NCI-H2081 treated with DMSO at 0.1 percent for 48 hours (cell line): Measurements from ENCODE around the gene CTTN.
"Not testable (repeated sequence)": the region's sequence is repeated elsewhere in the genome, so short reads cannot be mapped to it uniquely, and the experiment has no call there.

ENCODE experiments used
- DNase-seq: peaks from one replicate; lab custom pipeline; 2025; lab: John Stamatoyannopoulos, UW

The CTTN gene

DNA sequence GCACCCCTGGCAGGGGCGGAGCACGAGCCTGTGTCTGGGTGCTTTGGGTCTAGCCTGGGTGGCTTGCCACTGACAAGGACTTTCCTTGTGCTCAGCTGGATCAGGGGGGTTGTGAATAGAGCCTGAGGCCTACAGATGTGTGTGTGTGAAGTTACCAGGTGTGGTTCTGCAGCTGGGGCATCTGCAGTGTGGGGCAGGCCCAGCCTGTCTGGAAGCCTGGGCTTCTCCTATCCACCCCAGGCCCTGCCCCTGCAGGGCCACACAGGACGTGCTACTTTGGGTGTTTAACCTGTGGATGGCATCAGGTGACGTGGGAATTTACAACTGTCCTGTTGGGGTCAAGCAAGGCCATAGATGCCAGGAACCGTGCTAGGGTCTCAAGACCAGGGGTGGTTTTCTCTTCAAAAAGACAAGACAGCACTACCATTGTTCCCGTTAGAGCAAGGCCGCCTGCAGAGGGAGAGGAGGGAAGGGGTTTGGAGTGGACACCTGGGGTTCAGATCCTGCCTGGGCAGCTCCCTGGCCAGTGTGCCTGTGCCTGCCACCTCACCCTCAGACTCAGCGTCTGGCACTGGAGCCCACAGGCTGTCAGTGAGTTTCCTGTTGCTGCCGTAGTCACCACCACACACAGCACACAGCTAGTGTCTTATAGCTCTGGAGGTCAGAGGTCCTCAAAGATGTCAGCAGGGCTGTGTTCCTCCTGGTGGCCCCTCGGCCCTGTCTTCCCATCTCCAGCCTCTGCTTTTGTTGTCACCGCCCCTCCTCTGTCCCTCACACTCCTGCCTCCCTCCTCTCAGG lies 31.6 kb downstream of the CTTN start:
- no peak for DNase-seq

DNA sequence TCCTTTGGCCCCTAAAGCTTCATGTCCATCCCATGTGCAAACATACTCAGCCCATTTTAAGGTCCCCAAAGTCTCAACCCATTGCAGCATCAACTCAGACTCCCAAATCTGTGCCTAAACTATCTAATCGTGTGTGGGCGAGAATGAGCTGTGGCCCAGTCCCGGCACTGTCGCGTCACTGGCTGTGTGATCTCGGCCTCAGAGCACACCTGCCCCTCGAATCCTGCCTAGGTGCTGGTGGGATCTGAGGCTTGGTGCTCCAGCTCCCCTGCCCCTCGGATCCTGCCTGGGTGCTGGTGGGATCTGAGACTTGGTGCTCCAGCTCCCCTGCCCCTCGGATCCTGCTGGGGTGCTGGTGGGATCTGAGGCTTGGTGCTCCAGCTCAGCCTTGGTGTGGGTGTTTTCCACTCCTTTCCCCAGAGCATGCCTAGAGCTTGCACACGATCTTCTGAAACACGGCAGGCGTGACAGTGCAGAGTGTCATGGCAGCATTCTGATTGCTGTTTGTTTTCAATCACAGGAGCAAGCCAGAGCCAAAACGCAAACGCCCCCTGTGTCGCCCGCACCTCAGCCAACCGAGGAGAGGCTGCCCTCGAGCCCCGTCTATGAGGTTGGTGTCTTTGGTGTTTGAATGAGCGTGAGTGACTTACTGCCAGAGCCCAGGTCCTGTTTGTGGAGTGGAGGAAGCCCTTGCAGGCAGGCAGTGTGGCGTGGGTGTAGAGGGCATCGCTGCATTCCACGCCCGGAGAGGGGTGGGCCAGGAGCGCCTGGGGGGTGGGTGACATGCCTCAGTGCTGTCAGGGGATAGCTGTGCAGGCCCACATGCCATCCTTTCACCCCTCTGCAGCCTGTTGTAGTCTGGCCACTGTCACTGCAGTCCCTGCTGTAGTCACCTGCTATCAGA lies 32.6 kb downstream of the CTTN start:
- DNase-seq: no peak

DNA sequence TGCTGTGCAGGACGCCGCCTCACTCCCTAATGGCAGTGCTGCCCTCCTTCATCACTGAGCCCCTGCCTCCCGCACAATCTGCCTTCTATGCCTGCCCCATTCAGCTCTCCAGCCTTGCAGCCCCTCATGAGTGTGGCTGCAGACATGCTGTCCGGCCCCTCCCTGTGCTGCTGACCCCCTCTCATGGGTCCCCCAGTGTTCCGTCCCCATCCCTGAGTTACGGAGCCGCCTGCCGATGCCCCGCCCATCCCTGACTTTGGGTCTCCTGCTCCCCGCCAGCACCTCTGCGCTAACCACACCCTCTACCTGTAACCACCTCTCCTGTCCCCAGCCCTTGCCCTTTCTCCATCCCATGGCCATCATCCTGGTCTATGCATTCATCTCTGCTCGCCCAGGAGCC lies 33.3 kb downstream of the CTTN start:
- no peak for DNase-seq

DNA sequence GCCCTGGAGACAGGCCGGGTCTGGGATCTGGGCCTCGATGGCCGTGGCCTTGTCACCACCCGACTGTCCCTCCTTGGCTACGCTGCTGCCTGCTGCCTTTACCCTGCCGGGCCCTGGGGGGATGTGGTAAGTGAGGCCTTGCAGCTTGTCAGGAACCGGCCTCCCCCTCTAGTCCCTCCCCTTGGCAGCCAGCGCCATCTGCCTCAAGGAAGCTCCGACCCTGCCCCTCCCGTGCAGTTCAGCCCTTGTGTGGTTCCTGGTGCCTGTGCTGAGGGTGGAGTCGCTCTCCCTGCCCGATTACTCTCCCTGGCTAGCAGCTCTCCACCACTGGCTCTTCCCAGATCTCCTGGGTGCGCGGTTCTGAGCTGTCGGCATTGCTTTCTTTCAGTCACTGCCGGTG lies 33.7 kb downstream of the CTTN start:
- DNase-seq: no peak

DNA sequence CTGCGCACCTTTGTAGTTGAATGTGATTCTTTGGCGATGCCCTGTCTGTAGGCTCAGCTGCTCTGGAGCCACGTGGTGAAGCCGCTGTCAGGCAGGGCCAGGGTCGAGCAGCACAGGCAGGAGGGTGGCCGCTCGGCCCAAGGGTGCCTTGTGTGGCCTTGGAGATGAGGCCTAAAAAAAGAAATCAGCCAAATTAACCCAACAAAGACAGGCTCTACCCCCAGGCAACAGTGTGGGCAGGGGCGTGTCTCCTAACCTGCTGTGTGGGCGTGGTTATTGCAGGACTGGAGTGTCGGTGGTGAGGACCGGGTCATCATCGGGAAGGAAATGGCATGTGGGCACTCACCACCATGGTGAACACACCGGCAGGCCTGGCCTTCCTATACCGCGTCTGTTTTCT lies 34.3 kb downstream of the CTTN start:
- no peak for DNase-seq

DNA sequence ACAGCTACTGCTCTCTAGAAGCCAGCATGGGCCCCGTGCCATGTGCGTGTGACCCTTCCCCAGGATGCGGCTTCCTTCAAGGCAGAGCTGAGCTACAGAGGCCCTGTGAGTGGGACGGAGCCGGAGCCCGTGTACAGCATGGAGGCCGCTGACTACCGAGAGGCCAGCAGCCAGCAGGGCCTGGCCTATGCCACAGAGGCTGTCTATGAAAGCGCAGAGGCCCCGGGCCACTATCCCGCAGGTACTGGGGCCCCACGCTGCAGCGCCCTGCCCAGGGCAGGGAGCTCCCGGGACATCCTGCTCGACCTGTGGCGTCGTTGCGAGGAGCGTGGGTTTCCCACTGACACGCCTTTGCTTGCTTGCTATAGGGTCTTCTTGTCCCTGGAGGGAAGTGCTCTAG lies 34.7 kb downstream of the CTTN start:
- DNase-seq: no peak

DNA sequence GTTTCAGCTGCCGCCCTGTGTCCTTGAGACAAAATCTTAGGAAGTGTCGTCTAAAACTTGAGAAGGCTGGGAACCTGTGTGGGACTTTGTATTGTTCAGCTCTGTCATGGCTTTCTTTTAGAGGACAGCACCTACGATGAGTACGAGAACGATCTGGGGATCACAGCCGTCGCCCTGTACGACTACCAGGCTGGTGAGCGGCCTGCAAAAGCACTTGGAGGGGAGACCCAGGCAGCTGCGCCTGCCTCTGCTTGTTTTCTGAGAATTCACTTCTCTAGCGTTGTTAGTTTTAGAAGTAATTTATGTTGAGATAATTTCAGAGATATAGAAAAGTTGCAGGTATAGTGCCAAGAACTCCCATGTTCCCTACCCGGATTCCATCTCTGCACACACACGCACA lies 35.2 kb downstream of the CTTN start:
- no peak for DNase-seq

DNA sequence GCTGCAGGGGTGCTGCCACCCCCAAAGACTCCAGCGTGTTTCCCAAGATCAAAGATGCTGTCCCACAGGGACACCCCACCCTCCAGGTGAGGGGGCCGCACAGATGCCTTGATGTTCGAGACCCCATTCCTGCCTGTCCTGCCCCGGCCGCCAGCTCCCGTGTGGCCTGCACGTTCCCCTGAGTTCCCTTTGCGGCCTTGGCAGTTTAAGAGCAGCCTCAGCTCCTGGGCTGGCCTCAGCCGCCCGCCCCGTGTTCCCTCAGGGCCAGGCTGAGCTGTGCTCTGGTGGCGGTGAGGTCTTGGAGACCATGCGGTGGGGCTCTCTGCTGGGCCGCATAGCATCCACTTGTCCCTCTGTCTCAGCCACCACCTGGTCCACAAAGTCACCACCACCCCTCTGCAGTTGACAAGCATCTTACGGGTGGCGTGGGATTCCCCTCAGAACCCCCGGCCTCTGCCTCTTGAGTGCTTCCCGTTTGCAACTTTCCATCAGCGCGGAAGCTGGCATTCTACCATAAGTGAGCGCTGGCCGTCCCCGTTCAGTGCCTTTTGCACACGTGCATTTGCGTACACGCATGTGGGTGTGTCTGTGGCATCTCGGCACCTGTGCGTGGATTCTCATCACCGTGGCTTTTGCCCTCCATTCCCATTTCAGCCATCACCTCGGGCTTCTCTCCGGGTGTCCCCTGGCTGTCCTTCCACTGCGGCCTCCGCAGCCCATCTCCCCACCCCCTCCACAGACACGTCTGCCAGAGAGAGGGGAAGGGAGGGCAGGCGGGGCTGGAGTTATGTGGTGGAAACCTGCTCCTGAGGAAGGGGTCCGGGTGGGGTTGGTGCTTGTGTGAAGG lies 35.9 kb downstream of the CTTN start:
- no peak for DNase-seq

DNA sequence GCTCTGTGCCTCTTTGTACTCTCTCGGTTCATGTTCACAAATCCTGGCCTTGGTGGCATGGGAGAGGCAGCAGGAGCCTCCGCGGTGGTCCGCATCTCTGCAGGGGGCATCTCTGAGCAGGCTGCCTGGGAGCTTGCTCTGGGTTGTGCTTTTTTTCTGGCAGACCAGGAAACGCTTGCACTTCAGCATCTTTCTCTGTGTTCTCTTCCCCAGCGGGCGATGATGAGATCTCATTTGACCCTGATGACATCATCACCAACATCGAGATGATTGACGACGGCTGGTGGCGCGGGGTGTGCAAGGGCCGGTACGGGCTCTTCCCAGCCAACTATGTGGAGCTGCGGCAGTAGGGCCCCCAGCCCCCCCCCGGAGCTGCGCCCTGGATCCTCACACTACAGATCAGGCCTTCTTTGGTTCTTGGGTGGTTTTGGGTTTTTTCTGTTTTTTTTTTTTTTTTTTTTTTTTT lies 36.5 kb downstream of the CTTN start:
- DNase-seq: no peak

DNA sequence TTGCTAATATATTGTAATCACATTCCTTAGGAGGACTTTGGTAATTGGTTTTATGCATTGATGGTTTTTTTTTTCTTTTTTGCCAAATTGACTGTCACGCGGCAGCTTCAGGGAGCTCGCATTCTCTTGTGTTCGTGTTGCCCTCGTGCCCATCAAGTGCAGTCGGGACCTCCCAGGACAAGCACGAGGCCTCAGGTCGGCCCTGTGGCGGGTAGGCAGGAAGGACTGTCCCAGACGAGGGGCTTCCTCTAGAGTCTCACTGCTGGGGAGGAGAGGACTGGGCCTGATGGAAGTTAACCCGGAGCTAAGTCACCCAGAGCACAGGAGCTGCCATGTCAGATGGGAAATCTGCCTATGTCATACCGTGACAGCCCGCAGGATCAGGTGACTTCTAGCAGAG lies 37.0 kb downstream of the CTTN start:
- no peak for DNase-seq

DNA sequence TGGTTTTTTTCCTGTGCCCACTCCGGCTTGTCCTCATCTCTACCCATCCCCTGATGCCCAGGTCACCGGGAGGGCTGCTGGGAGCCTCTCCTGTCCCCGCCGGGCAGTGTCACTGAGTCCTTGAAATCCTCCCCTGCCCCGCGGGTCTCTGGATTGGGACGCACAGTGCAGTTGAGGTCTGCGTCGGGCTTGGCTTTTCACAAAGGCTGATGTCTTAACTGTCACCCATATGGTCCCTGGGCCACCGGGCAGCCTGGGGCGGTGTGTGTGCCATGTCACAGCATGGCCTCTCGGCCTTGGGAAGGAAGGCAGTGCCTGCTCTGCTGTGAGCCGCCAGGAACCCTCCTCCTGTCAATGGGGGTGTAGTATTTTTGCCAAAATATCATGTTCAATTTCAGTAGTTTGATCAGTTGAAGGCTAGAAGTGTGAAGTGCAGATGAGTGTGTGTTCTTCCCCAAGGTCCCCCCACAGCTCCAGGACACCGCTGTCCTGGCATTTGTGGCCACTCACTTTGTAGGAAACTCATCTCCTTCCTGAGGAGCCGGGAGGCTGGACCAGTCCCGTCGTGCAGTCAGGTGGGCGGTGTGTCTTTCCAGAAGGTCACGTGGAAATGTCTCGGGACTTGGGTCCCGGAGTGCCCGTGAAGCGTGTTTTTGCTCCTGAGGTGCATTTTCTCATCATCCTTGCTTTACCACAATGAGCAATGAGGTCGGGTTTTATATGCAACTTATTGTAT lies 37.6 kb downstream of the CTTN start:
- no peak for DNase-seq

DNA sequence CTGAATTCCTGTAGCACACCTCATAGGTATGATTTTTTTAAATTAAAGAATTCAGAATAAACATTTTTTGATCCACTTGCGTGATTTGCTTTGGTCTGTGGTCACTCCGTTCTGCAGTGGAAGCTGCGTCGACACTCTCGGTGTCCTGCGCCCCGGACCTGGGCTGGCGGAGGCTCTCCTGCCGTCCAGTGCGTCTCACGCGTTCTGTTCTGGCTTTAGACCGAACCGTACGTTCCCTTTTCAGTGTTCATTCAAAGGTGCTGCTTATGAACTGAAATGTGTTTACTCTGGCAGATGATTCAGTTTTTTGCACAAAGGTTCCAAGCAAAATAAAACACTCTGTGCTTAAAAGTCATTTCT lies 38.2 kb downstream of the CTTN start:
- DNase-seq: no peak

DNA sequence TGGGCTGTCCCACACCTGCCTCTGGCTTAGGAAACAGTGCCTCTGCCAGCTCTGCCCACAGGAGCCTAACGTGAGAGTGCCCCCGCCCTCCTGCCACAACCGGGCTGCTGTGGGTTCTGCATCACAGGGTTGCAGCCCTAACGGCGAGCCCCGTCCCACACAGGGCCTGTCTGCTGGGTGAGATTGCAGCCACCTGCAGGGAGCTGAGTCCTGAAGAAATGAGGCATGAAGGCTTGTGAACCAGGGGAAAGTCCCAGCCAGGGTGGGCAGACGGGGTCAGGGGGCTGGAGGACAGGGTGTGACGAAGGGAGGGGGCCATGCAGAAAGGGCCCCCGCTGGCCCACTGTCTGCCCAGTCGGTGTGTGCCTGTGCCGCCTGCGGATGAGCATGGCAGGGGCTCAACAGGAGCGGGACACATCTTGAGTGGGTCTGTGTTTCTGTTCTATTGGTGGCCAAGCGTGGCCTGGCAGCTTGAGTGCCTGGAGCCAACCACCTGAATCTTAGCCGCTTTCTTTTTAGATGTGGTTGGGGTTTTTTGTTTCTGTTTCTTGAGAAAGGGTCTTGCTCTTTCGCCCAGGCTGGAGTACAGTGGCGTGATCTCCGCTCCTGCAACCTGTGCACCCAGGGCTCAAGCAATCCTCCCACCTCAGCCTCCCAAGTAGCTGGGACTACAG lies 38.9 kb downstream of the CTTN start:
- no peak for DNase-seq

DNA sequence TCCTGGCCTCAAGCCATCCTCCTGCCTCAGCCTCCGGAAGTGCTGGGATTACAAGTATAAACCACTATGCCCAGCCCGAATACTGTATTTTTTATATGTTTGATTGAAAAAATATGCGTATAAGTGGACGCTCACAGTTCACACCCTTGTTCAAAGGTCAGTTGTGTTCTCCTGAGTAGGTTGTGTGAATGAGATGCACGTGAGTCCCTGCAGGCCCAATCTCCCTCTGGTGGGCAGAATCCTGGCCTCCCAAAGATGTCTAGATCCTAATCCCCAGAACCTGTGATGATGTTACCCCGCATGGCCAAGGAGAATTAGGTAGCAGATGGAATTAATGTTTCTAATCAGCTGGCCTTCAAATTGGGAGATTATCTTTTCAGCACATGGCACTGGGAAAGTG lies 41.9 kb downstream of the CTTN start:
- DNase-seq: no peak

DNA sequence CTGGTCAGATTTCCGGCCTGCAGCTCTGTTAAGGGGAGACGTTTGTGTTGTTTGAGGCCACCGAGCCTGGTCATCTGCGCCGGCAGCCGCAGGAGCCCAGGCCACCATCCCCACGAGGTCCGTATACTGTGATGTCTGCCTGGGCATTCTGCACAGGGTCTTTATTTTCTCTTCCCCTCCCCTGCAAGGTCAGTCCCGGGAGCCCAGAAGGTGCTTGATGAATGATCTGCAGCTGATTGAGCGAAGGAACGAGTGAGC lies 45.4 kb downstream of the CTTN start:
- DNase-seq: no peak

DNA sequence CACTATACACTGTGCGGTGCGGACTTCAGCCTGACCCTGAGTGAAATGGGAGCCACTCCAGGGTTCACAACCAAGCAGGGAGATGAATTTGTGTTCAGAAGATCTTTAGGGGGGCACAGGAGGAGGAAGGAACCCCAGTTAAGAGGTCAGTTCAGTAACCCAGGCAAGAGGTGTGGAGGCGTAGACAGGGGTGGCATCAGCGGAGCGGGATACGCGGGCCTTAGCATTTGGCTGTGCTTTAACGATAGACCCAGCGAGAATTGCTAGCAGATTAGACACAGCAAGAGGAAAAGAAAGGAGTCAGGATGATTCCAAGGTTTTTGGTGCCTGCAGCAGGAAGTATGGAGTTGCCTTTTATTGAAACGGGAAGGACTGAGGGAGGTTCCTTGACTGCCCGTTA lies 46.8 kb downstream of the CTTN start:
- no peak for DNase-seq

DNA sequence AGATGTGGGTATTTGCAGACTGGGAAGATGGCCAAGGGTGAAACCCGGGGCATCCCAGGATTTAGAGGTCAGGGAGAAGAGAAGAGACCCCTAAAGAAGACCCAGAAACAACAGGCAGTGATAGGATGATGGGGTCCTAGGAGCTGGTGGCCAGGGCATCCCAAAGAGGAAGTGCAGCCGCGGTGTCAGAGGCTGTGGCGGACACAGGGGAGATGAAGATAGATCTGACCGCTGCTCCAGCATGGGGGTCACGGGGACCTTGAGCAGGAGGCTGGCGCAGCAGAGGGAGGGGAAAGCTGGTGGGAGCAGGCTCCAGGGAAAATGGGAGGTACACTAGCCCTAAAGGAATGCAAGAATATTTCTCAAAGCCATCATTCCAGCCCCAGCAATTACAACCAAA lies 47.3 kb downstream of the CTTN start:
- no peak for DNase-seq

DNA sequence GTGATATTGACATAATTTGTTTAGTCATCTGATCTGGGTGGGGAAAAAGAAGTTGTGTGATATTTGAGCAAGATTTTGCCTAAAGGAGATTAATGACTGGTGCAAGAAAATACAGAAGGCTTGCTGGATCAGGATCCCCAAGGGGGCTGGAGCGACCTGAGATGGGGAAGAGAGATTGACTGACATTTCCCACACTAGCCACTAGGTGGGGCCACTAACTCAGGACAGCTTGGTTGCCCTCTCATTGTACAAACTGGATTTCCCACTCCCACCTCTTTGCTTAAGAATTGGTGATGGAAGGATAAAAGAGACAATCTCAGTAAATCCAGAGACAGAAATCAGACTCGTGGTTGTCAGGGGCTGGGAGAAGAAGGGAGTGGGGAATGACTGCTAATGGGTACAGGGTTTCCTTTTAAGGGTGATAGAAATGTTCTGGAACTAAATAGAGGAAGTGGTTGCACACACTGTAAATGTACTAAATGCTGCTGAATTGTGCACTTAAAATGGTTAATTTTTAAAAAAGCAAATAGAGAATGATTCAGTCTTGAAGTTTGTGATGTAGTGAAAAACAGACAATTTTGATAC lies 50.7 kb downstream of the CTTN start:
- DNase-seq: no peak

DNA sequence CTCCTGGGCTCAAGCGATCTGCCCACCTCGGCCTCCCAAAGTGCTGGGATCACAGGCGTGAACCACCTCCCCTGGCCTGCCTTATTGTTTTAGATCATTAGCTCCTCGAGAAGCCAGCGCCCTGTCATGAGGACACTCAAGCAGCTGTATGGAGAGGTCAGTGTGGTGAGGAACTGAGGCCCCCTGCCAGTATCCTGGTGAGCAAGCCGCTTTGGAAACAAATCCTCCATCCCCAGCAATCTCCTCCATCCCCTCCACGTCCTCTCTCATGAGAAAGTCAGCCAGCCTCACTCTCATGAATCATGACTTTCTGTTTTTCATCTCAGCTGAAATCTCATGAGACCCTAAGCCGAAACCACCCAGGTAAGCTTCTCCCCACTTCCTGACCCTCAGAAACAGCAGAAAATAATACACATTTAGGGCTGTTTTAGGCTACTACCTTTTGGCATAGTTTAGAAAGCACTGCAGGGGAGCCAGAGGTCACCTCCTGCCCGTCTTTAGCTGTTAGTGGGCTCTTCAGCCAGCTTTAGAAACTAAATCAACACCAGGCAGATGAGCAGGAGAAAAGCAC lies 56.0 kb downstream of the CTTN start:
- DNase-seq: no peak

DNA sequence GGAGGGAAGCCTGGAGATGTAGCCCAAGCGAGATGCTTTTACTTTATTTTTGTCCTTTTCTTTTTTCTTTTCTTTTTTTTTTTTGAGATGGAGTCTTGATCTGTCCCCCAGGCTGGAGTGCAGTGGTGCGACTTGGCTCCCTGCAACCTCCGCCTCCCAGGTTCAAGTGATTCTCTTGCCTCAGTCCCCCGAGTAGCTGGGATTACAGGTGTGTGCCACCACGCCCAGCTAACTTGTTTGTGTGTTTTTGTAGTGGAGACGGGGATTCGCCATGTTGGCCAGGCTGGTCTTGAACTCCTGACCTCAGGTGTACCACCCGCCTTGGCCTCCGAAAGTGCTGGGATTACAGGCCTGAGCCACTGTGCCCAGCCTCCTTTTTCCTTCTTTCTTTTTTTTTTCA lies 56.5 kb downstream of the CTTN start:
- DNase-seq: not testable (repeated sequence)

DNA sequence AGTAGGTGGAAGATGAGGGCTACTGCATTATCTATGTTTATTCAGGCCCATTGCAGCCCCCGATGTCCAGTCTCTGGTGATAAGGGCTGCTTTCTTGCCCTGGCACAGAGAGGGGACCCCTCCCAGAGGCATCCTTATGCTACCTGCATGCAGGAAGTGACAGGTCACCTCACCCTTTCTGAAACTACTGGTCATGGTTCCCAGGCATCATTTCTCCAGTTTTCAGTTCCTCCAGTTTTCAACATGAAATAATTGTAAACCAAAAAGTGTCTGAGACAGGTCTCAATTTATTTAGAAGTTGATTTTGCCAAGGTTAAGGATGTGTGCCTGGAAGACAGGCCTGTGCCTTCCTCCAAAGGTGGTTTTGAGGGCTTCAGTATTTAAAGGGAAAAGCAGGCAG lies 57.0 kb downstream of the CTTN start:
- DNase-seq: no peak
